GM21619 (cell line): Measurements from ENCODE around the gene ARHGAP15.
A peak's percentile ranks its signal among the peaks of the same experiment; 100 is the strongest.

Experiments
- ATAC-seq: cut with Tn5 transposase; IDR thresholded peaks from one replicate; pipeline ENCODE4 v1.9.1; 2021; ENCODE audit not compliant: unreplicated experiment

The ARHGAP15 gene

GRCh38 chr2:143144813-143145455, 15.7 kb downstream of the ARHGAP15 start:
- ATAC-seq = no peak

- ATAC-seq = no peak
Measured at GRCh38 chr2:143146366-143146765, 17.1 kb downstream of the ARHGAP15 start.

GRCh38 chr2:143146815-143147530, 17.8 kb downstream of the ARHGAP15 start:
- no peak for ATAC-seq

GRCh38 chr2:143148011-143148410, 18.8 kb downstream of the ARHGAP15 start:
- no peak for ATAC-seq

- peak; percentile 59 for ATAC-seq
Measured at GRCh38 chr2:143148757-143149156, 19.5 kb downstream of the ARHGAP15 start.

- ATAC-seq = peak; percentile 68
Measured at GRCh38 chr2:143150287-143150686, 21.1 kb downstream of the ARHGAP15 start.

GRCh38 chr2:143151111-143151752, 22.0 kb downstream of the ARHGAP15 start:
- ATAC-seq = no peak

- no peak for ATAC-seq
Measured at GRCh38 chr2:143152219-143152618, 23.0 kb downstream of the ARHGAP15 start.

GRCh38 chr2:143152637-143153036, 23.4 kb downstream of the ARHGAP15 start:
- no peak for ATAC-seq

- ATAC-seq = no peak
Measured at GRCh38 chr2:143155661-143156060, 26.4 kb downstream of the ARHGAP15 start.

- ATAC-seq = no peak
Measured at GRCh38 chr2:143157001-143157400, 27.8 kb downstream of the ARHGAP15 start.

GRCh38 chr2:143157418-143157817, 28.2 kb downstream of the ARHGAP15 start:
- ATAC-seq = no peak

GRCh38 chr2:143158098-143158497, 28.9 kb downstream of the ARHGAP15 start:
- ATAC-seq = no peak

GRCh38 chr2:143158551-143159485, 29.6 kb downstream of the ARHGAP15 start:
- ATAC-seq = no peak

- ATAC-seq = no peak
Measured at GRCh38 chr2:143159486-143159840, 30.2 kb downstream of the ARHGAP15 start.

- no peak for ATAC-seq
Measured at GRCh38 chr2:143160732-143161707, 31.8 kb downstream of the ARHGAP15 start.

GRCh38 chr2:143162123-143162837, 33.1 kb downstream of the ARHGAP15 start:
- peak; percentile 74 for ATAC-seq

- no peak for ATAC-seq
Measured at GRCh38 chr2:143162997-143163396, 33.8 kb downstream of the ARHGAP15 start.

GRCh38 chr2:143163499-143163898, 34.3 kb downstream of the ARHGAP15 start:
- no peak for ATAC-seq
